K562 (cell line): ENCODE measurements around the gene YPEL4. TPM values are rescaled to one million over a fixed set of nuclear protein-coding genes. Genes with fewer than 3 reads are reported as not detected.

Experiments
- ATAC-seq: fragments of 200-7000 bp; cut with Tn5 transposase; 3 replicates; pipeline ENCODE4 v1.9.1; 2020; ENCODE audit warnings: moderate library complexity
- BruUV-seq: library from RNA; stranded (reverse); fragments of 400-500 nt; replicated peaks from 2 replicates; lab custom pipeline; 2021; lab: Mats Ljungman, UMichigan
- CTCF ChIA-PET: fragments of 300-600 bp; formaldehyde crosslinking; extraction: SDS; loops from one replicate; lab custom pipeline; 2021; ENCODE audit warnings: low intra/inter-chr PET ratio; lab: Yijun Ruan, JAX
- POLR2A ChIA-PET: fragments of 300-600, 350-650 bp; sonication (Branson Sonifier 250); formaldehyde crosslinking; extraction: SDS; loops from one replicate; lab custom pipeline; 2021; ENCODE audit warnings: antibody characterized with exemption, inconsistent platforms; lab: Yijun Ruan, JAX
- DNase-seq, 4 experiments: peaks; one replicate each; pipeline versions ENCODE4 v3.0.0 to v3.0.0-alpha.2; 2011 to 2018; ENCODE audit warnings: low spot score in 3 of 4, mixed read lengths in 3 of 4; ENCODE audit errors: extremely low read depth in 1 of 4
- FAIRE-seq: peaks from 2 replicates; lab custom pipeline; 2011; peaks lifted over from hg19 to GRCh38; lab: Jason Lieb, UNC
- H2AFZ ChIP-seq: 2 replicates; pipeline ENCODE4 v1.6.0; 2011; ENCODE audit warnings: low read depth, low read length, control low read depth, inconsistent platforms
- H3K27ac ChIP-seq: fragments of 200-600 bp; 3 replicates; pipeline ENCODE4 v1.8.0; 2011; ENCODE audit warnings: low read depth, mild to moderate bottlenecking, control low read depth, inconsistent platforms, low read length, moderate library complexity, mixed read lengths; ENCODE audit errors: extremely low read depth
- H3K27me3 ChIP-seq, 2 experiments: fragments of 300-600 bp in 1 of 2; 2 replicates in 1 of 2; 3 replicates in 1 of 2; pipeline versions ENCODE4 v1.6.0 to v1.8.0; 2011; ENCODE audit warnings: inconsistent platforms in 2 of 2, low read length in 2 of 2, mild to moderate bottlenecking in 1 of 2, mixed read lengths in 1 of 2, moderate library complexity in 1 of 2; ENCODE audit not compliant: control insufficient read depth in 2 of 2, insufficient read depth in 2 of 2
- H3K36me3 ChIP-seq: fragments of 300-600 bp; 3 replicates; pipeline ENCODE4 v1.8.0; 2011; ENCODE audit warnings: mild to moderate bottlenecking, low read length, inconsistent platforms; ENCODE audit not compliant: control insufficient read depth, insufficient read depth
- H3K4me1 ChIP-seq, 2 experiments: fragments of 200-600 bp in 1 of 2; replicated peaks in 1 of 2; 2 replicates in 1 of 2; 3 replicates in 1 of 2; pipeline versions ENCODE4 v1.5.1 to v1.8.0; 2011; ENCODE audit warnings: inconsistent platforms in 2 of 2, low read length in 2 of 2, mild to moderate bottlenecking in 1 of 2, mixed read lengths in 1 of 2, moderate library complexity in 1 of 2; ENCODE audit not compliant: control insufficient read depth in 2 of 2, insufficient read depth in 2 of 2
- H3K4me2 ChIP-seq: 2 replicates; pipeline ENCODE4 v1.6.1; 2011; ENCODE audit warnings: low read length, control low read depth, inconsistent platforms, mixed read lengths; ENCODE audit not compliant: insufficient read depth
- H3K4me3 ChIP-seq: fragments of 200-600 bp; sonication (generic), shearing (Covaris generic); 2 replicates; pipeline ENCODE4 v1.5.1; 2016; ENCODE audit warnings: control low read depth, inconsistent platforms
- H3K79me2 ChIP-seq: fragments of 200-600 bp; 3 replicates; pipeline ENCODE4 v1.8.0; 2011; ENCODE audit warnings: low read length, inconsistent platforms; ENCODE audit not compliant: control insufficient read depth, insufficient read depth
- H3K9ac ChIP-seq, 2 experiments: 2 replicates each; pipeline versions ENCODE4 v1.6.0 to v1.6.1; 2011; ENCODE audit warnings: low read depth in 2 of 2, low read length in 2 of 2, control low read depth in 1 of 2, inconsistent platforms in 1 of 2, mild to moderate bottlenecking in 1 of 2, mixed read lengths in 1 of 2; ENCODE audit not compliant: insufficient read depth in 1 of 2
- H3K9me1 ChIP-seq: one replicate; pipeline ENCODE4 v1.6.0; 2011; ENCODE audit warnings: inconsistent platforms, mild to moderate bottlenecking, low read length, moderate library complexity; ENCODE audit not compliant: control insufficient read depth, insufficient read depth
- H3K9me3 ChIP-seq: replicated peaks from 2 replicates; pipeline ENCODE4 v1.5.1; 2011; ENCODE audit warnings: low read depth, low read length, inconsistent platforms; ENCODE audit not compliant: control insufficient read depth, insufficient read depth
- H4K20me1 ChIP-seq: replicated peaks from 2 replicates; pipeline ENCODE4 v1.6.1; 2011; ENCODE audit warnings: low read length, inconsistent platforms, mixed read lengths; ENCODE audit not compliant: control insufficient read depth, insufficient read depth
- ZNF644 ChIP-seq: fragments of 200-800 bp; sonication (Bioruptor generic); IDR thresholded peaks from 2 replicates; pipeline ENCODE4 v1.6.1; 2016; ENCODE audit warnings: low read depth, missing genetic modification characterization, missing compliant biosample characterization
- ZNF655 ChIP-seq: fragments of 250-450 bp; sonication (Bioruptor Pico); IDR thresholded peaks from 2 replicates; pipeline ENCODE4 v1.5.0; 2021
- WGBS: fragments of 100-300 bp; shearing (Covaris generic); methylation state at CpG from one replicate; pipeline ENCODE4 v1.1.6; 2016; ENCODE audit warnings: low coverage, mixed read lengths; ENCODE audit not compliant: insufficient coverage; ENCODE audit errors: missing lambda C conversion rate; 5-methylcytosine and 5-hydroxymethylcytosine counted together
- in situ Hi-C: fragments of 300-500 bp; cut with MboI; formaldehyde crosslinking; loops from 4 replicates; pipeline ENCODE4 v1.15.0; 2018; ENCODE audit warnings: inconsistent platforms, mixed read lengths
- intact Hi-C: fragments of 100-400 bp; cut with micrococcal nuclease; formaldehyde crosslinking; loops from 2 replicates; pipeline ENCODE4 v1.14.2; 2022
- polyA plus RNA-seq, 8 experiments: library from polyadenylated mRNA; depleted of rRNA in 4 of 8; stranded (reverse) in 5 of 8; unstranded in 3 of 8; fragments of >200 nt; fragmentation: Nextera tagmentation in 2 of 8; fragmentation: Illumina TruSeq in 1 of 8; extraction: Ambion mirVana in 2 of 8; extraction: Trizol in 1 of 8; gene quantifications; 2 replicates each; pipeline versions ENCODE4 v1.2.1 to v1.2.3, GENCODE V29; 2011 to 2014; ENCODE audit warnings: inconsistent platforms in 1 of 8, missing spikeins in 1 of 8
- total RNA-seq, 7 experiments: library from RNA; depleted of rRNA in 6 of 7; stranded (reverse); fragments of >200 nt in 6 of 7; fragmentation: Illumina TruSeq in 2 of 7; extraction: Trizol in 2 of 7; gene quantifications; 2 replicates each; pipeline versions ENCODE4 v1.2.1 to v1.2.3, GENCODE V29; 2011 to 2021; ENCODE audit warnings: low replicate concordance in 1 of 7
- TF ChIP-seq, protein P1 (sequence below): IDR thresholded peaks from 2 replicates; pipeline ENCODE4 v1.6.1; 2016; ENCODE audit warnings: missing genetic modification characterization, missing compliant biosample characterization

The YPEL4 gene
- total and polyA plus RNA-seq, 9 of the 15 experiments (the other 6 are each of a cell fraction or from before 2014, with no cell fraction given): 0.07 to 1.4 (median 0.40) TPM; not detected in 2

- Histone ChIP-seq H4K20me1 (no peaks in the 10 kb centered on the region), H2AFZ (no peak overlapping the region), H3K27me3 (peaks cover 29 to 41% of the 10 kb centered on the region in 2 experiments), H3K27ac (no peak overlapping the region), H3K36me3 (no peaks in the 10 kb centered on the region), H3K4me3 (no peak overlapping the region), H3K9me3 (no peaks in the 10 kb centered on the region), H3K4me2 (no peak overlapping the region), H3K9ac (no peak overlapping the region), H3K4me1 (peaks cover 0 to 6% of the 10 kb centered on the region in 2 experiments; a peak in 2 of 5 replicates), H3K79me2 (no peaks in the 10 kb centered on the region), H3K9me1 (no peaks in the 10 kb centered on the region)
- FAIRE-seq (no peak), ATAC-seq (no peak), DNase-seq (no peak)
- 2% methylated on average over 3 of the region's 3 CpGs for WGBS
- in situ Hi-C loops: no loop called here
- TF ChIP-seq, protein P1, sequence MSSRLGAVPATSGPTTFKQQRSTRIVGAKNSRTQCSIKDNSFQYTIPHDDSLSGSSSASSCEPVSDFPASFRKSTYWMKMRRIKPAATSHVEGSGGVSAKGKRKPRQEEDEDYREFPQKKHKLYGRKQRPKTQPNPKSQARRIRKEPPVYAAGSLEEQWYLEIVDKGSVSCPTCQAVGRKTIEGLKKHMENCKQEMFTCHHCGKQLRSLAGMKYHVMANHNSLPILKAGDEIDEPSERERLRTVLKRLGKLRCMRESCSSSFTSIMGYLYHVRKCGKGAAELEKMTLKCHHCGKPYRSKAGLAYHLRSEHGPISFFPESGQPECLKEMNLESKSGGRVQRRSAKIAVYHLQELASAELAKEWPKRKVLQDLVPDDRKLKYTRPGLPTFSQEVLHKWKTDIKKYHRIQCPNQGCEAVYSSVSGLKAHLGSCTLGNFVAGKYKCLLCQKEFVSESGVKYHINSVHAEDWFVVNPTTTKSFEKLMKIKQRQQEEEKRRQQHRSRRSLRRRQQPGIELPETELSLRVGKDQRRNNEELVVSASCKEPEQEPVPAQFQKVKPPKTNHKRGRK: no peak
- TF ChIP-seq ZNF655 (CRISPR knock-in tag) (no peak), ZNF644 (tag) (no peak)
- BruUV-seq: no TSS peak
- POLR2A ChIA-PET: no interaction called here
- intact Hi-C loops: no loop called here
- CTCF ChIA-PET: no interaction called here
Measured at GRCh38 chr11:57601297-57601696, 48.4 kb downstream of the YPEL4 start.
